ENCODE results near the gene GLRA1. TPM values are rescaled to one million over a fixed set of nuclear protein-coding genes. Genes with fewer than 3 reads are reported as not detected.
"Not testable (repeated sequence)": the region's sequence is repeated elsewhere in the genome, so short reads cannot be mapped to it uniquely, and the experiment has no call there.

The GLRA1 gene
- total RNA-seq, 1 donor from 2014 or later = not detected

GRCh38 chr5:151863566-151863965, 61.1 kb downstream of the GLRA1 start:
- TF ChIP-seq, protein P1, sequence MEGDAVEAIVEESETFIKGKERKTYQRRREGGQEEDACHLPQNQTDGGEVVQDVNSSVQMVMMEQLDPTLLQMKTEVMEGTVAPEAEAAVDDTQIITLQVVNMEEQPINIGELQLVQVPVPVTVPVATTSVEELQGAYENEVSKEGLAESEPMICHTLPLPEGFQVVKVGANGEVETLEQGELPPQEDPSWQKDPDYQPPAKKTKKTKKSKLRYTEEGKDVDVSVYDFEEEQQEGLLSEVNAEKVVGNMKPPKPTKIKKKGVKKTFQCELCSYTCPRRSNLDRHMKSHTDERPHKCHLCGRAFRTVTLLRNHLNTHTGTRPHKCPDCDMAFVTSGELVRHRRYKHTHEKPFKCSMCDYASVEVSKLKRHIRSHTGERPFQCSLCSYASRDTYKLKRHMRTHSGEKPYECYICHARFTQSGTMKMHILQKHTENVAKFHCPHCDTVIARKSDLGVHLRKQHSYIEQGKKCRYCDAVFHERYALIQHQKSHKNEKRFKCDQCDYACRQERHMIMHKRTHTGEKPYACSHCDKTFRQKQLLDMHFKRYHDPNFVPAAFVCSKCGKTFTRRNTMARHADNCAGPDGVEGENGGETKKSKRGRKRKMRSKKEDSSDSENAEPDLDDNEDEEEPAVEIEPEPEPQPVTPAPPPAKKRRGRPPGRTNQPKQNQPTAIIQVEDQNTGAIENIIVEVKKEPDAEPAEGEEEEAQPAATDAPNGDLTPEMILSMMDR (IDR thresholded peaks at IDR 0.05) = no peak
- ATAC-seq = no peak
- no peaks in the 10 kb centered on the region for H3K9me3 ChIP-seq
- H3K4me1 ChIP-seq = no peaks in the 10 kb centered on the region
- H3K36me3 ChIP-seq = no peaks in the 10 kb centered on the region
- intact Hi-C loops (cut with DNase I) = no loop called here
- no peak for DNase-seq
- H3K27me3 ChIP-seq = no peaks in the 10 kb centered on the region
- H3K4me3 ChIP-seq = no peak overlapping the region
- no peak overlapping the region for H3K27ac ChIP-seq

DNA sequence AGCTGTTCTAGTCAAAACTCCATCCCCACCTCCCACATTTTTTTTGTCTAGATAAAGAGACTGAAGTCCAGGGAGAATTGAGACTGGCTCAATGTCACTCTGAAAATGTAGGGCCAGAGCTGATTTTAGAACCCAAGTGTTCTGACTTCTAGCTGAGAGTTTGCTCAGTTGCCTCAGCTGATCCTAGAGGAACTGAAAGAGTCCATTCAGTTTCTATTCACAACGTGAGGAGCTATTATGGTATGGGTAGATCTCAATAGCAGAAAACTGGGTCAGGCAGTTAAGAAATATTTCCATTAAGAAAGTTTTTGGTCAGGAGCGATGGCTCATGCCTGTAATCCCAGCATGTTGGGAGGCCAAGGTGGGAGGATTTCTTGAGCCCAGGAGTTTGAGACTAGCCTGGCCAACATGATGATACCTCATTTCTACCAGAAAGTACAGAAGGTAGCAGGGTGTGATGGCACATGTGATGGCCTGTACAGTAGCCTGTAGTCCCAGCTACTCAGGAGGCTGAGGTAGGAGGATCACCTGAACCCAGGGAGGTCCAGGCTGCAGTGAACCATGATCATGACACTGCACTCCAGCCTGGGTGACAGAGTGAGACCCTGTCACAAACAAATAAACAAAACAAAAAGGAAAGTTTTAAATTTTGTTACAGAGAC, 61.7 kb downstream of the GLRA1 start:
- H3K4me1 ChIP-seq = no peaks in the 10 kb centered on the region
- H3K27ac ChIP-seq = no peak overlapping the region
- intact Hi-C loops (cut with DNase I) = no loop called here
- TF ChIP-seq, protein P1 (IDR thresholded peaks at IDR 0.05) = no peak
- no peak overlapping the region for H3K4me3 ChIP-seq
- no peaks in the 10 kb centered on the region for H3K27me3 ChIP-seq
- no peak for DNase-seq
- ATAC-seq = no peak
- H3K9me3 ChIP-seq = no peaks in the 10 kb centered on the region
- no peaks in the 10 kb centered on the region for H3K36me3 ChIP-seq

DNA sequence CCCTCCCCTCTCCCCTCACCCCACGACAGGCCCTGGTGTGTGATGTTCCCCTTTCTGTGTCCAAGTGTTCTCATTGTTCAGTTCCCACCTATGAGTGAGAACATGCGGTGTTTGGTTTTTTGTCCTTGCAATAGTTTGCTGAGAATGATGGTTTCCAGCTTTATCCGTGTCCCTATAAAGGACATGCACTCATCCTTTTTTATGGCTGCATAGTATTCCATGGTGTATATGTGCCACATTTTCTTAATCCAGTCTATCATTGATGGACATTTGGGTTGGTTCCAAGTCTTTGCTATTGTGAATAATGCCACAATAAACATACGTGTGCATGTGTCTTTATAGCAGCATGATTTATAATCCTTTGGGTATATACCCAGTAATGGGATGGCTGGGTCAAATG, 63.8 kb downstream of the GLRA1 start:
- ATAC-seq; intact Hi-C loops (cut with DNase I): not testable (repeated sequence)

GRCh38 chr5:151856861-151857260, 67.8 kb downstream of the GLRA1 start:
- no peaks in the 10 kb centered on the region for H3K9me3 ChIP-seq
- H3K27me3 ChIP-seq = no peaks in the 10 kb centered on the region
- TF ChIP-seq, protein P1 (IDR thresholded peaks at IDR 0.05) = no peak
- intact Hi-C loops (cut with DNase I) = no loop called here
- H3K4me1 ChIP-seq = no peaks in the 10 kb centered on the region
- H3K4me3 ChIP-seq = no peak overlapping the region
- no peak for ATAC-seq
- DNase-seq = no peak
- H3K36me3 ChIP-seq = no peaks in the 10 kb centered on the region
- H3K27ac ChIP-seq = no peak overlapping the region

More for the DNA sequence above, 63.8 kb downstream of the GLRA1 start:
- not testable (repeated sequence) for H3K9me3 ChIP-seq, H3K4me3 ChIP-seq, H3K27ac ChIP-seq, H3K27me3 ChIP-seq, H3K4me1 ChIP-seq, DNase-seq, H3K36me3 ChIP-seq

DNA sequence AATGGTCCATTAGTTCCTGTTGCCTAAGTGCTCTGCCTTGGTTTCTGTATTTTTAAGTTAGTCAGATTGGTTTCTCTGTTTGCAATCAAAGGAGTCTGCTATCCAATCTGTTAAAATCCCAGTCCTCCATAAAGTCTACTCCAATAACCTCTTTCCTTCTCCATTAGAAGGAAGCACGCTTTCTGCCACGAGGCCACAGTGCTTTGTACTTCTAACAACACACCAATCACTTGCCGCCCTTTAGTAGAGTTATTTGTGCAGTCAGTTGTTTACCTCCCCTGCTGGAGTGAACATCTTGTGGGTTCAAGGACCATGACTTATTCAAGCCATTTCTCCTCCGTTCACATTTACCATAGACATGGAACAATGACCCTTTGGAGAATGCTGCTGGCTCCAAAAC, 69.0 kb downstream of the GLRA1 start:
- TF ChIP-seq, protein P1 (IDR thresholded peaks at IDR 0.05) = no peak
- DNase-seq (no peak), ATAC-seq (no peak)
- no peaks in the 10 kb centered on the region for H3K9me3 ChIP-seq
- H3K4me3 ChIP-seq = no peak overlapping the region
- H3K36me3 ChIP-seq = no peaks in the 10 kb centered on the region
- no peaks in the 10 kb centered on the region for H3K27me3 ChIP-seq
- intact Hi-C loops (cut with DNase I) = no loop called here
- no peak overlapping the region for H3K27ac ChIP-seq
- H3K4me1 ChIP-seq = no peaks in the 10 kb centered on the region

GRCh38 chr5:151847871-151848270, 76.8 kb downstream of the GLRA1 start:
- intact Hi-C loops (cut with DNase I) = no loop called here
- no peak for ATAC-seq

More at GRCh38 chr5:151847871-151848270, 76.8 kb downstream of the GLRA1 start:
- H3K27ac ChIP-seq = no peak overlapping the region
- no peaks in the 10 kb centered on the region for H3K9me3 ChIP-seq
- no peaks in the 10 kb centered on the region for H3K27me3 ChIP-seq
- no peak overlapping the region for H3K4me3 ChIP-seq
- no peaks in the 10 kb centered on the region for H3K4me1 ChIP-seq
- TF ChIP-seq, protein P1 (IDR thresholded peaks at IDR 0.05) = no peak
- DNase-seq = no peak
- no peaks in the 10 kb centered on the region for H3K36me3 ChIP-seq
